Tibial nerve (tissue), 4 donors: ENCODE data around the gene FLVCR2. TPM values are rescaled to one million over a fixed set of nuclear protein-coding genes. Genes with fewer than 3 reads are reported as not detected.

Experiments used
- DNase-seq, 2 donors: peaks; one replicate each; pipeline ENCODE4 v3.0.0-alpha.2; 2019; ENCODE audit warnings: low spot score in 2 of 2
- H3K27ac ChIP-seq, 4 donors: fragments of 200-600 bp; sonication (generic) in 3 of 4; one replicate each; pipeline ENCODE4 v1.5.1; 2017 to 2019; ENCODE audit warnings: mild to moderate bottlenecking in 1 of 4
- H3K27me3 ChIP-seq, 2 donors: fragments of 200-600 bp; sonication (generic) in 1 of 2; one replicate each; pipeline versions ENCODE4 v1.5.1 to v1.6.0; 2017 to 2019
- H3K36me3 ChIP-seq, 3 donors: fragments of 200-600 bp; sonication (generic); one replicate each; pipeline ENCODE4 v1.5.1; 2018 to 2019
- H3K4me1 ChIP-seq, 4 donors: fragments of 200-600 bp; sonication (generic) in 3 of 4; one replicate each; pipeline ENCODE4 v1.5.1; 2017 to 2019
- H3K4me3 ChIP-seq, 4 donors: fragments of 200-600 bp; sonication (generic) in 3 of 4; one replicate each; pipeline ENCODE4 v1.5.1; 2017 to 2019; ENCODE audit warnings: mild to moderate bottlenecking in 1 of 4, moderate library complexity in 1 of 4
- H3K9me3 ChIP-seq, 4 donors: fragments of 200-600 bp; sonication (generic) in 3 of 4; one replicate each; pipeline ENCODE4 v1.5.1; 2017 to 2019
- CTCF ChIP-seq, 5 experiments: fragments of 200-600 bp in 3 of 5; fragments of 450-650 bp in 2 of 5; sonication (generic) in 3 of 5; IDR thresholded peaks; one replicate each; pipeline ENCODE4 v1.5.1; 2016 to 2019; ENCODE audit warnings: antibody characterized with exemption in 5 of 5, mild to moderate bottlenecking in 3 of 5, moderate library complexity in 2 of 5
- EP300 ChIP-seq, 2 donors: sonication (generic); formaldehyde crosslinking; IDR thresholded peaks; one replicate each; pipeline ENCODE4 v1.6.1; 2017; ENCODE audit warnings: antibody characterized with exemption in 2 of 2, mild to moderate bottlenecking in 1 of 2
- POLR2A ChIP-seq, 2 donors: fragments of 450-650 bp; IDR thresholded peaks; one replicate each; pipeline ENCODE4 v1.6.1; 2017; ENCODE audit warnings: antibody characterized with exemption in 2 of 2, mild to moderate bottlenecking in 2 of 2, moderate library complexity in 2 of 2
- WGBS, 2 donors: methylation state at CpG; one replicate each; pipeline ENCODE4 v1.1.5; 2018; 5-methylcytosine and 5-hydroxymethylcytosine counted together
- total RNA-seq, 4 donors: library from RNA; depleted of rRNA; stranded (reverse); fragments of >200 nt; gene quantifications; one replicate each; pipeline ENCODE4 v1.1.0, GENCODE V29; 2016

FLVCR2 gene
- total RNA-seq, 4 donors from 2014 or later, result 65.9 to 86.1 (median 74.4) TPM

GRCh38 chr14:75612157-75612556 is 33.7 kb downstream of the FLVCR2 start:
- WGBS, 2 donors, result 57 to 58% methylated on average over 4 of the region's 4 CpGs
- TF ChIP-seq POLR2A (IDR thresholded peaks at IDR 0.05) (no peak), CTCF (IDR thresholded peaks at IDR 0.05) (no peak), EP300 (IDR thresholded peaks at IDR 0.05) (no peak)
- Histone ChIP-seq H3K9me3 (peaks cover 0 to 5% (median 0%) of the 10 kb centered on the region in 4 donors), H3K36me3 (no peaks in the 10 kb centered on the region), H3K4me3 (no peak overlapping the region), H3K27ac (peak overlapping the region in 2 of 4 donors; percentile 86 to 87), H3K27me3 (no peaks in the 10 kb centered on the region), H3K4me1 (peaks cover 0 to 81% (median 30%) of the 10 kb centered on the region in 4 donors)
- DNase-seq, result no peak

GRCh38 chr14:75614179-75614578 is 35.8 kb downstream of the FLVCR2 start:
- TF ChIP-seq CTCF (IDR thresholded peaks at IDR 0.05) (no peak), EP300 (IDR thresholded peaks at IDR 0.05) (peak in 1 of 2 donors; percentile 37), POLR2A (IDR thresholded peaks at IDR 0.05) (no peak)
- H3K9me3 ChIP-seq, result no peaks in the 10 kb centered on the region
- no peaks in the 10 kb centered on the region for H3K36me3 ChIP-seq
- peaks cover 0 to 73% (median 26%) of the 10 kb centered on the region in 4 donors for H3K4me1 ChIP-seq
- 61 to 69% methylated on average over 4 of the region's 4 CpGs for WGBS, 2 donors
- H3K27me3 ChIP-seq, result no peaks in the 10 kb centered on the region
- H3K4me3 ChIP-seq, result no peak overlapping the region
- H3K27ac ChIP-seq, result no peak overlapping the region
- no peak for DNase-seq

- whole genome bisulfite sequencing, 2 donors, result 65% methylated on average over 4 of the region's 4 CpGs
- Histone ChIP-seq H3K4me3 (no peak overlapping the region), H3K36me3 (no peaks in the 10 kb centered on the region), H3K27me3 (no peaks in the 10 kb centered on the region), H3K27ac (peak overlapping the region in 2 of 4 donors; percentile 7 to 23), H3K4me1 (peaks cover 0 to 73% (median 21%) of the 10 kb centered on the region in 4 donors), H3K9me3 (no peaks in the 10 kb centered on the region)
- TF ChIP-seq POLR2A (IDR thresholded peaks at IDR 0.05) (no peak), CTCF (IDR thresholded peaks at IDR 0.05) (no peak), EP300 (IDR thresholded peaks at IDR 0.05) (peak in 1 of 2 donors; percentile 59)
- DNase-seq, result no peak
These were observed 36.8 kb downstream of the FLVCR2 start for GRCh38 chr14:75615200-75615599.

GRCh38 chr14:75619548-75619947 is 41.1 kb downstream of the FLVCR2 start:
- TF ChIP-seq EP300 (IDR thresholded peaks at IDR 0.05) (no peak), POLR2A (IDR thresholded peaks at IDR 0.05) (no peak), CTCF (IDR thresholded peaks at IDR 0.05) (no peak)
- Histone ChIP-seq H3K36me3 (no peaks in the 10 kb centered on the region), H3K9me3 (no peaks in the 10 kb centered on the region), H3K4me1 (peaks cover 0 to 57% (median 19%) of the 10 kb centered on the region in 4 donors), H3K4me3 (no peak overlapping the region), H3K27ac (peak overlapping the region in 2 of 4 donors; percentile 44 to 66), H3K27me3 (no peaks in the 10 kb centered on the region)
- DNase-seq, result no peak
- WGBS, 2 donors, result 72 to 88% methylated on average over 1 of the region's 1 CpG

GRCh38 chr14:75625034-75625433 is 46.6 kb downstream of the FLVCR2 start:
- 71 to 73% methylated on average over 3 of the region's 3 CpGs for WGBS, 2 donors
- peaks cover 0 to 57% (median 35%) of the 10 kb centered on the region in 4 donors for H3K4me1 ChIP-seq
- H3K4me3 ChIP-seq, result no peak overlapping the region
- no peak for DNase-seq
- H3K27ac ChIP-seq, result peak overlapping the region in 1 of 4 donors; percentile 77
- no peaks in the 10 kb centered on the region for H3K9me3 ChIP-seq
- no peaks in the 10 kb centered on the region for H3K27me3 ChIP-seq
- H3K36me3 ChIP-seq, result no peaks in the 10 kb centered on the region
- TF ChIP-seq EP300 (IDR thresholded peaks at IDR 0.05) (no peak), CTCF (IDR thresholded peaks at IDR 0.05) (no peak), POLR2A (IDR thresholded peaks at IDR 0.05) (no peak)
